ENCODE measurements around the gene ENOPH1.
"Not testable (repeated sequence)": the region's sequence is repeated elsewhere in the genome, so short reads cannot be mapped to it uniquely, and the experiment has no call there.

ENOPH1 gene

GRCh38 chr4:82473621-82474164 lies 43.3 kb downstream of the ENOPH1 start:
- no peak for DNase-seq

- not testable (repeated sequence) for DNase-seq
Observed at GRCh38 chr4:82475931-82476330, 45.5 kb downstream of the ENOPH1 start.

- DNase-seq, result not testable (repeated sequence)
Observed at GRCh38 chr4:82477469-82477868, 47.1 kb downstream of the ENOPH1 start.

GRCh38 chr4:82479562-82479961 lies 49.2 kb downstream of the ENOPH1 start:
- no peak for DNase-seq

GRCh38 chr4:82480771-82481505 lies 50.5 kb downstream of the ENOPH1 start:
- DNase-seq, result no peak

- DNase-seq, result no peak
Observed at GRCh38 chr4:82481506-82481840, 51.1 kb downstream of the ENOPH1 start.

- DNase-seq, result no peak
Observed at GRCh38 chr4:82482387-82482786, 52.0 kb downstream of the ENOPH1 start.

- no peak for DNase-seq
Observed at GRCh38 chr4:82484996-82485783, 54.8 kb downstream of the ENOPH1 start.

GRCh38 chr4:82489076-82489475 lies 58.7 kb downstream of the ENOPH1 start:
- no peak for DNase-seq

- DNase-seq, result no peak
Observed at GRCh38 chr4:82489987-82490386, 59.6 kb downstream of the ENOPH1 start.

GRCh38 chr4:82491251-82491960 lies 61.0 kb downstream of the ENOPH1 start:
- no peak for DNase-seq

- DNase-seq, result peak; percentile 37
Observed at GRCh38 chr4:82493721-82494425, 63.5 kb downstream of the ENOPH1 start.

GRCh38 chr4:82495666-82496065 lies 65.3 kb downstream of the ENOPH1 start:
- no peak for DNase-seq

- DNase-seq, result no peak
Observed at GRCh38 chr4:82496349-82496748, 66.0 kb downstream of the ENOPH1 start.

GRCh38 chr4:82499738-82500434 lies 69.5 kb downstream of the ENOPH1 start:
- peak; percentile 43 for DNase-seq

GRCh38 chr4:82500435-82501153 lies 70.2 kb downstream of the ENOPH1 start:
- DNase-seq, result peak; percentile 42

- DNase-seq, result no peak
Observed at GRCh38 chr4:82501154-82501442, 70.7 kb downstream of the ENOPH1 start.

GRCh38 chr4:82508011-82508410 lies 77.6 kb downstream of the ENOPH1 start:
- no peak for DNase-seq

- no peak for DNase-seq
Observed at GRCh38 chr4:82508806-82509428, 78.5 kb downstream of the ENOPH1 start.

- DNase-seq, result no peak
Observed at GRCh38 chr4:82510216-82510615, 79.8 kb downstream of the ENOPH1 start.
